Liver (tissue), 3 donors: ENCODE data around the gene PDCD10.

Experiments used
- CTCF ChIP-seq: fragments of 150-350 bp; IDR thresholded peaks from 2 replicates; pipeline ENCODE4 v1.5.1; 2017; ENCODE audit warnings: improper control_type of control experiment, low read depth, low read length; ENCODE audit not compliant: missing input control
- GABPA ChIP-seq, 2 donors: IDR thresholded peaks in 1 of 2; conservative IDR thresholded peaks in 1 of 2; 2 replicates each; pipeline ENCODE4 v1.6.1; 2016; ENCODE audit warnings: antibody characterized with exemption in 2 of 2, mild to moderate bottlenecking in 1 of 2, moderate library complexity in 1 of 2
- donor health status: healthy.
- donor health status: healthy.

GRCh38 chr3:167729591-167729990, 5.1 kb downstream of the PDCD10 start:
- TF ChIP-seq GABPA (IDR thresholded peaks at IDR 0.05 in 1 of 2, conservative IDR thresholded peaks at IDR 0.05 in 1 of 2) (no peak), CTCF (no peak)
